HCT116 (cell line): ENCODE measurements around the gene AP5Z1.

ENCODE experiments used
- ELF1 ChIP-seq: IDR thresholded peaks from 2 replicates; pipeline ENCODE4 v1.6.1; 2012; ENCODE audit warnings: low read depth, borderline replicate concordance
- EZH2phosphoT487 ChIP-seq: fragments of 200-600 bp; IDR thresholded peaks from 2 replicates; pipeline ENCODE4 v1.6.1; 2018; ENCODE audit warnings: antibody characterized with exemption, borderline replicate concordance
- POLR2A ChIP-seq: IDR thresholded peaks from 2 replicates; pipeline ENCODE4 v1.7.0; 2011; ENCODE audit warnings: borderline replicate concordance; ENCODE audit not compliant: insufficient read depth, insufficient read length; ENCODE audit errors: extremely low read depth
- POLR2AphosphoS5 ChIP-seq: IDR thresholded peaks from 2 replicates; pipeline ENCODE4 v1.6.1; 2011; ENCODE audit warnings: mild to moderate bottlenecking, low read depth, low read length, moderate library complexity
- SIN3A ChIP-seq: IDR thresholded peaks from 2 replicates; pipeline ENCODE4 v1.6.1; 2012; ENCODE audit warnings: low read depth
- SP1 ChIP-seq: IDR thresholded peaks from 2 replicates; pipeline ENCODE4 v1.6.1; 2012; ENCODE audit warnings: low read depth

DNA sequence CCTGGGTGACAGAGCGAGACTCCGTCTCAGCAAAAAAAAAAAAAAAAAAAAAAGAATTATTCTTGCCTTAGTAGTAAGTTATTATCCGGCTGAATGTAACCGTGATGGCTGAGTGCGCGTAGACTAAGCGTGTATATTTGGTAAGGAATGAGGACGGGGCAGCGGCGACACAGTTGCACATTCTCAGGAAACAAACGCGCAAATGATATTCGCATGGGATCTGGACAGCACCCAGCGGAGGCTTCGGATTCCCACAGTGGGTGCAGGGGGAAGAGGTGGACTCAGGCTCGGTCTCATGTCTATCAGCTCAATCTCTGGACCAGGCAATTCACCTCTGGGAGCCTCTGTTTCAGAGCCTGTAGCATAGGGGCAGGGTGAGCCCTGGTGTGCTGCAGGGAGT lies 57.3 kb downstream of the AP5Z1 start:
- TF ChIP-seq ELF1, result no peak
- no peak for TF ChIP-seq EZH2phosphoT487
- TF ChIP-seq SIN3A, result no peak
- TF ChIP-seq SP1, result no peak
- no peak for TF ChIP-seq POLR2A
- no peak for TF ChIP-seq POLR2AphosphoS5
